ENCODE data around the gene VPS35L. TPM values are rescaled to one million over a fixed set of nuclear protein-coding genes. Genes with fewer than 3 reads are reported as not detected.

VPS35L gene
- total and polyA plus RNA-seq, 2 of the 13 experiments (the other 11 are each of a cell fraction or from before 2014, with no cell fraction given): 1.4 to 1.6 TPM

- ATAC-seq (no peak), DNase-seq (ENCODE audit: low spot score) (no peak), FAIRE-seq (no peak)
- Histone ChIP-seq H3K27me3 (ENCODE audit: control insufficient read depth in 1 of 2, insufficient read depth in 2 of 2, low read length in 2 of 2) (no peaks in the 10 kb centered on the region; a peak in 1 of 5 replicates), H2AFZ (ENCODE audit: low read length) (no peak overlapping the region), H3K4me1 (ENCODE audit: insufficient read depth, low read length) (peaks cover 37% of the 10 kb centered on the region), H3K9ac (ENCODE audit: insufficient read depth, low read depth, low read length) (no peak overlapping the region), H3K9me3 (ENCODE audit: low read length) (no peaks in the 10 kb centered on the region), H3K4me2 (ENCODE audit: low read depth, low read length) (no peak overlapping the region), H4K20me1 (ENCODE audit: insufficient read depth, low read length) (peaks cover 4% of the 10 kb centered on the region), H3K27ac (ENCODE audit: extremely low read length, insufficient read depth, low read length) (no peak overlapping the region), H3K79me2 (ENCODE audit: insufficient read depth, low read length) (peaks cover 32% of the 10 kb centered on the region), H3K4me3 (replicated peaks in 1 of 3; ENCODE audit: insufficient read depth in 1 of 3, low read depth in 2 of 3, low read length in 3 of 3) (no peak overlapping the region), H3K36me3 (replicated peaks in 1 of 2; ENCODE audit: control insufficient read depth in 1 of 2, insufficient read depth in 2 of 2, low read length in 2 of 2) (peaks cover 33 to 41% of the 10 kb centered on the region in 2 experiments)
- 0 out of 2 replicates have a peak, but pooled peaks have one; percentile 53 for TF ChIP-seq ZC3H13 (CRISPR knock-in tag; IDR thresholded peaks at IDR 0.05)
- TF ChIP-seq ZNF552 (CRISPR knock-in tag; IDR thresholded peaks at IDR 0.05; ENCODE audit: borderline replicate concordance): no peak
- TF ChIP-seq ZNF329 (CRISPR knock-in tag; IDR thresholded peaks at IDR 0.05; ENCODE audit: low read depth): peak; percentile 96
- no peak for TF ChIP-seq ZNF652 (CRISPR knock-in tag; IDR thresholded peaks at IDR 0.05; ENCODE audit: borderline replicate concordance, low read depth)
- no peak for TF ChIP-seq ZNF749 (CRISPR knock-in tag; IDR thresholded peaks at IDR 0.05; ENCODE audit: borderline replicate concordance)
- 92% methylated on average over 6 of the region's 6 CpGs for WGBS (ENCODE audit: low lambda C conversion rate)
- BruUV-seq (replicated peaks): no TSS peak
- intact Hi-C loops (cut with micrococcal nuclease; ENCODE audit: unreplicated experiment): no loop called here
- in situ Hi-C loops (cut with HindIII; ENCODE audit: extremely low pct_ligation_motif_present, low pct_unique_long_range_greater_than_20kb): no loop called here
- ChIA-PET POLR2A (interaction anchor here (0.6 kb wide), 1 partner anchor 24 kb away, joined by 3 read pairs; no protein-coding TSS in a partner anchor), CTCF (ENCODE audit: low intra/inter-chr PET ratio, low total read pairs) (no interaction called here)
Observed at GRCh38 chr16:19713697-19714096, 158.2 kb downstream of the VPS35L start.

GRCh38 chr16:19715566-19715965 is 160.1 kb downstream of the VPS35L start:
- Histone ChIP-seq H3K9me3 (ENCODE audit: low read length) (no peaks in the 10 kb centered on the region), H3K9ac (ENCODE audit: insufficient read depth, low read depth, low read length) (no peak overlapping the region), H3K79me2 (ENCODE audit: insufficient read depth, low read length) (peaks cover 37% of the 10 kb centered on the region), H2AFZ (ENCODE audit: low read length) (no peak overlapping the region), H4K20me1 (ENCODE audit: insufficient read depth, low read length) (peaks cover 4% of the 10 kb centered on the region), H3K27me3 (ENCODE audit: control insufficient read depth in 1 of 2, insufficient read depth in 2 of 2, low read length in 2 of 2) (no peaks in the 10 kb centered on the region; a peak in 1 of 5 replicates), H3K4me2 (ENCODE audit: low read depth, low read length) (no peak overlapping the region), H3K27ac (ENCODE audit: extremely low read length, insufficient read depth, low read length) (no peak overlapping the region), H3K4me3 (replicated peaks in 1 of 3; ENCODE audit: insufficient read depth in 1 of 3, low read depth in 2 of 3, low read length in 3 of 3) (no peak overlapping the region), H3K36me3 (replicated peaks in 1 of 2; ENCODE audit: control insufficient read depth in 1 of 2, insufficient read depth in 2 of 2, low read length in 2 of 2) (peaks cover 15 to 22% of the 10 kb centered on the region in 2 experiments), H3K4me1 (ENCODE audit: insufficient read depth, low read length) (peaks cover 48% of the 10 kb centered on the region)
- POLR2A ChIA-PET: no interaction called here
- in situ Hi-C loops (cut with HindIII; ENCODE audit: extremely low pct_ligation_motif_present, low pct_unique_long_range_greater_than_20kb) (loop anchor here (5.0 kb wide), 1 partner anchor 172 kb away; no protein-coding TSS in a partner anchor), intact Hi-C loops (cut with micrococcal nuclease; ENCODE audit: unreplicated experiment) (loop anchor here (5.0 kb wide), 2 partner anchors 37 to 172 kb away; no protein-coding TSS in a partner anchor)
- ATAC-seq (no peak), FAIRE-seq (no peak), DNase-seq (ENCODE audit: low spot score) (no peak)
- WGBS (ENCODE audit: low lambda C conversion rate): 100% methylated on average over 5 of the region's 5 CpGs
- CTCF ChIA-PET (ENCODE audit: low intra/inter-chr PET ratio, low total read pairs): no interaction called here
- BruUV-seq (replicated peaks): no TSS peak
- TF ChIP-seq ZFP1 (CRISPR knock-in tag; IDR thresholded peaks at IDR 0.05): no peak
- TF ChIP-seq FOXK2 (IDR thresholded peaks at IDR 0.05): no peak
- no peak for TF ChIP-seq MIER2 (CRISPR knock-in tag; IDR thresholded peaks at IDR 0.05)
- TF ChIP-seq YEATS2 (CRISPR knock-in tag; IDR thresholded peaks at IDR 0.05; ENCODE audit: borderline replicate concordance): no peak
- TF ChIP-seq SATB2 (CRISPR knock-in tag; IDR thresholded peaks at IDR 0.05): no peak
- TF ChIP-seq ZNF841 (CRISPR knock-in tag; IDR thresholded peaks at IDR 0.05; ENCODE audit: borderline replicate concordance): no peak
- TF ChIP-seq ZNF766 (CRISPR knock-in tag; IDR thresholded peaks at IDR 0.05; ENCODE audit: borderline replicate concordance): no peak

Data from HepG2 (cell line).